ENCODE data around the gene SCP2D1.

The SCP2D1 gene

GRCh38 chr20:18815194-18815942, 1.8 kb downstream of the SCP2D1 start:
- no peak for DNase-seq

DNA sequence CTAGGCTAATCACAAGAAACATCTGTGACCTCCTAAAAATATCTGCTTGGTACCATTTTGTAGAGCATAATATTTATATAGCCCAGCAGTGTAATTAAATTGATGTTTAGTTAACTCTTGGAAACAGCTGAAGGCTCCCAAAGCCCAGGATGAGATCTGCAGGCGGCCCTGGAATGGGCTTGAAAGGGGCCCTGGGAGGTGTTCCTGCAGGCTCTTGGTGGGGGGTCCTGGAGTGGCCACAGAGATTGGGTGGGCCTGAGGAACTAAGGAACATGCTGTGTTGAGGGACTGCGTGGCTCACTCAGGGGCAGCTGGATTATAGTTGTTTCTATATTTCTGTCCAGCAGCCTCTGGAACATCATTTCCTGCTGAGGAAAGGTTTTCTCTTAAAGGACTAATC, 9.2 kb downstream of the SCP2D1 start:
- DNase-seq, result no peak

DNA sequence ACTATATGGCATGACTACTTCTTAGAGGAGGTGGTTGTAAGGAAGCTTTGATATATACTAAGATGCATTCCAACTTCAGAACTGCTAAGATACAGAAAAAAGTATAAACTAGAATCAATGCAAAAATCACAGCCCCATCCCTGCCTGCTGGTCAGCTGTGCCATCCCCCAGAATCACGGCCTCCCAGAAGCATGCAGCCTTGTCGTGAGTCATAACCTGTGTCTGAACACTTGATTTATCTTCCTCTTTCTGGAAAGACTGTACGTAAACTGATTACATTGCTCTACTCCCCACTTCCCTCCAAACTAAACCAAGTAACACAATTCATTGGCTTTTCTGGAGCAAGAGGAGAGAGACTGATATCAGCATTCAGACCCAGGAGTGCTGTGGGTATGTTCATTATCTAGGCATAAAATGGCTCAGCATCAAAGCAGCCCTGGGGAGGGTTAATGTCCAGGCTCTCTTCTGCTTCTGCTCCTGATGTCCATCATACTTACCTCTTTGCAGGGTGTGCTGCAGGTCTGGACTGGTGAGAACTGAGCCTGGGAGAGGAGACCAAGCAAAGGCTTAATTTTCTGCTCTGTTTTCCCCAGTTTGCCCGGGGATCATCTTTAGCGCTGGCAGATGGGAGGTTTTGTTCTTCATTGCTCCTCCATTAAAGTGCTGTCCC, 18.4 kb downstream of the SCP2D1 start:
- DNase-seq, result no peak

GRCh38 chr20:18832546-18833200, 19.1 kb downstream of the SCP2D1 start:
- no peak for DNase-seq

DNA sequence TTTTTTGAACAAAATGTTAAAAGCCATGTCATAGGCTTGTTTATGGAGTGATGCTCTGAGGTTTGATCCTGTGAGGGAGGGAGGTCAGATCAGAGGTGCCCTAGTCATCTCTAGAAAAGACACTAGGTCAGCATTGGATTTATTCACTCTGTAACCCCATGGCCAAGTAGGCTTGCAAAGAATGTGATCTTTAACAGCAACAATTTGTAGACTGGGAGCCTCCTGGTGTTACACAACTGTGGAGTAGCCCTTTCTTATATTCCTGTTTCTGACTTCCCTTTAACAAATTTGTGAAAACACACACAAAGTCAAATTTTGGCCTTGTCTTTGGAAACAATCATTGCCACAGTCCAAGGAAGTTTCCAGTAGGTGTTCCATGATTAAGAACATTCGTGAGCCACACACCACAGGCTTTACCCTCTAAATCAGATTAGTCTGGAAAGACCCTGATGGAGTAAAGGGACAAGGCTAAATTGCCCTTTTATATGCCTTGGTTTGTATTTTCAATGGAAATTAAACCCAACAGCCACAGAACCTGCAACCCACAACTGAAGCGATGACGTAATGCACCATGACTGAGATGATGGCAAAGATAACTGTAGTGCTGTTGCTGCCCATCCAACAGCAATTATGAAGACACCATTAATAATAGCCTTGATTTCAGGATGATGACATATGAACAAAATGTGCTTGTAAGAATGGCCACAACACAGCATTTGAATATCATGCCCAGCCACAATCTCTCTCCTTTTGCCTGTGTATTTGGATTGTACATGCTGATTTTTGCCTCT, 22.1 kb downstream of the SCP2D1 start:
- no peak for DNase-seq

DNA sequence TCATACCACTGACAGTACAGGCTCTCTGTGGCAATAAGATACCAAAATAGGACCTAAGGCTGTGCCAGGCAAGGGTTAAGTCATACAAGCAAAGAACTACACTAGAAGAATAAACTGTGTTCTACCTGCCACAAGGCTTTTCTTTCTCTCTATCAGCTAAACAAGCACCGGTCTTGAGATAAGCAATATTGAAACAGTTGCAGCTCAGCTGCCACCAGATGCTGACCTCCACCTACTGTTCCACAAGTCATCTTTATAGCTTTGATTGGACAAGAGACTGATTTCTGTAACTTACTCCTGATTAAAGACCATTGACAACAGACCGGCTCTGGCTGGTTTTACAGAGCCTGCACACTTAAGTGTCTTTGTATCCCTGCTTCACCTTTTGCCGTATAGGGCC, 24.1 kb downstream of the SCP2D1 start:
- no peak for DNase-seq

DNA sequence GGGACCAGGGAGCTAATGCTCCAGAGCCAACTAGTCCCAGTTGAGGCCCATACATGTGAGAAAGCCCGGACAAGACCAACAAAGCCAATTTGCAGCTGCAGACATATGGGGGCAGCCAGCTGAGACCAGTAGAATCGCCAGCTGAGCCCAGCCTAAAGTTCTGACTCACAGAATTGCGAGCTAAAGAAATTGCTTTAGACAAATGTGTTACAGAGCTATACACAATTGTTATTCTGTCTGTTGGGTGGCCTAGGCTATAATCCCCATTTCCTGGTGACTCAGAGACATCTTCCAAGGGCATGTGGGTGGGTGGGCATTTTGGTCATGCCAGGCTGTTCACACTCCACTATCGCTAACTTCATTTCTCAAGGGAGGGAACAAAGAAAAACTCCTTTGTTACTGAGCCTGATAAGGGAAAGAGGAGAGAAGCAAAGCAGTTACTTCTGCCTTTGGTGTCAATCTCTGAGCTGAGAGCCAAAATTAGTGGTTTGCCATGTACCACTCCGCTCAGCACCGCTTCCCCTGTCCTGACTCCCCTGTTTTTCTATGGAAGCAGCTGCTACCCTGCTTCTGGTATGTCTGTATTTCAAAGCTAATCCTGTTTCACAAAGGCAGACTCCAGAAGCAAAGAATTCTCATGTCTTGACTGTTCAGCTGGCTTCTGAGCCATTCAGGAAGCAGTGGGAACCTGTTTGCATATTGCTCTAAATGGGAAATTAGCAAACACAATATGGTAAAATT, 26.1 kb downstream of the SCP2D1 start:
- no peak for DNase-seq

- DNase-seq, result no peak
Observed at GRCh38 chr20:18840248-18840645, 26.7 kb downstream of the SCP2D1 start.

GRCh38 chr20:18845017-18845416, 31.4 kb downstream of the SCP2D1 start:
- no peak for DNase-seq

DNA sequence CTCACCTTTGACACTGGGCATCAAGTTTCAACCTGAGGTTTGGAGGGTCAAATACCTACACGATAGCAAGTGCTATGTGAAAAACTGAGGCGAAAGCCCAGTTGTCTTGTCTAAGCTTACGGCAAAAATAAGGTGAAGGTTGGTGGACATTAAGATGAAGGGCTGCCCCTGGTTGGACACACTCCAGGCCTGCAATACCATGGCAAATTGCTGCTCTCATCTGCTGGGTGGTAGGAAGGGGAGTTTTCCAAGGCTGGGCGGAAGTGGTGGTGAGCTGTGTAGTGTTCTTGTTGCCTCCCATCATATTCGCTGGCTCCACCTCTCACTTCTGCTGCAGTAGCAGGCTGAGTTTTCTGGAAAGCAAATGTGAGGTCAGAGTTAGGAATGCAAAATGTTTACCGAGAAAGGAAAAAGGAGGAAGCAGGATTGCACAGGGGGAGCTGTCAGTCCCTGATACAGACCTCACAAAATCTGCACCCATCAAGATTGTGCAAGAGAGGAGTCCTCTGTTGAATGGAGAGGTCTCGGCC, 33.7 kb downstream of the SCP2D1 start:
- no peak for DNase-seq

- no peak for DNase-seq
Observed at GRCh38 chr20:18849131-18849530, 35.5 kb downstream of the SCP2D1 start.

DNA sequence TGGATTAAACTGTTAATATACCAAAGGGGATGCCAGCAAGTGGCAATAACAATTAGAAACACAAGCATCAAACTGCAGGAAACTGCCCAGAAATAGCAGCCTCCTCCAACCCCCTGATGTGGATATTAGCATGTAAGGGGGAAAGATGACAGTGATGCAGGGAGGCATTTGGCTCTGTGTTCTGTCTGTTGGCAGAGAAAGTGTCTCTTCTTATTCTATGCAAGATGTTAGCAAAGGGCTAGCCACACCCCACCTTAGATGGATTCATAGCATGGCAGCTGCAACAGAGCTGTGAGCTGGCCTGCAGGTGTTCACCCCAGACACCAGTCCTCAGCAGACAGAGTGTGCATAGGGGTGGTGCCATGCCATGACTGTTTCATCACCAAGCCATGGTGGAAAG, 38.0 kb downstream of the SCP2D1 start:
- DNase-seq, result no peak

DNA sequence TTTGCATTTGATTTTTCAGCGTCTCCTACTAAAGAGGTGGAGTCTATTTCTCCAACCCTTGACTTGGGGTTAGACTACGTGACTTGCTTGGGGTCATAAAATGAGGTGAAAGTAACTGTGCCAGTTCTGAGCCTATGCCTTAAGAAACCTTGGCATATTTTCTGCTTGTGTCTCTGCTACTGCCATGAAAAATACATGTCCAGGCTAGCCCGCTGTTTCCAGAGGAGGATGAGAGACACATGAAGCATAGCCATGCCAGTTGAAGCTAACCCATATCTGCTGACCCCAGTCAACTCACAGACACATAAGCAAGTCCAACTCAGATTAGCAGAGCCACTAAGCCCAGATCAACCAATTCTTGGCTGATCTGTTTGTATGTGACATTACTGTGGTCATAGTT, 38.7 kb downstream of the SCP2D1 start:
- DNase-seq, result no peak

DNA sequence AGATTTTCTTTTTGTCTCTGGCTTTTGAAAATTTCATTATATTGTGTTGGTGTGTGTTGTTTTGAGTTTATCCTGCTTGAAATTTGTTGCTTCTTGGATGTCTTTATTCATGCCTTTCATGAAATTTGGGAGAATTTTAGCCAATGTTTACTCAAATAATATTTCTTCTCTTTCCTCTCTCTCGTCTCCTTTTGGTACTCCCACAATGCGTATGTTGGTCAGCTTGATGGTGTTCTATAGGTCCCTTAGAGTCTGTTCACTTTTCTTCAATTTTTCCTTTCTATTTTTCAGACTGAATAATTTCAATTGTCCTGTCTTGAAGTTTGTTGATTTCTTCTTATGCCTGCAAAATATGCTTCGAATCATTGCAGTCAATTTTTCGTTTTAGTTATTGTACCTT, 39.6 kb downstream of the SCP2D1 start:
- no peak for DNase-seq

GRCh38 chr20:18853946-18854646, 40.5 kb downstream of the SCP2D1 start:
- no peak for DNase-seq

DNA sequence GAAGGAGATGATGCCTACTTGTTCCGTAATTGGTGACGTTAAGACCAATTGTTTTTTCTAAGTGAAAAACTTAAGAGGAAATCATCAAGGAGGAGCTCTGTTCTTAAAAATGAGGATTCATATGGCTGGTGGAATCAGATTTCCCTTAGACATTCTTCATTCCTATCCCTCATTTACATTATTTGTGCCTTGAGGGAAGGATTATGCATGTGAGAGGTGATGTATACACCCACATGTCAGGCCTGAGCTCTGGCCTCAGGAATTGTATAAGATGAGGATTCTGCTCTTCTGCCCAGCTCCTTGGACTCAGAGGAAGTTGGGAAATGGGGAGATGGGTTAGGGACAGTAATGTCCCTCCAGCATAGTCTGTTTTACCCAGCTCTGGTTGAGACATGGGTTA, 42.3 kb downstream of the SCP2D1 start:
- no peak for DNase-seq

GRCh38 chr20:18856873-18857272, 43.3 kb downstream of the SCP2D1 start:
- DNase-seq, result no peak

- no peak for DNase-seq
Observed at GRCh38 chr20:18857640-18858039, 44.1 kb downstream of the SCP2D1 start.

GRCh38 chr20:18858816-18859215, 45.2 kb downstream of the SCP2D1 start:
- DNase-seq, result no peak
